Measurements from ENCODE around the gene LY6G5B.

DNA sequence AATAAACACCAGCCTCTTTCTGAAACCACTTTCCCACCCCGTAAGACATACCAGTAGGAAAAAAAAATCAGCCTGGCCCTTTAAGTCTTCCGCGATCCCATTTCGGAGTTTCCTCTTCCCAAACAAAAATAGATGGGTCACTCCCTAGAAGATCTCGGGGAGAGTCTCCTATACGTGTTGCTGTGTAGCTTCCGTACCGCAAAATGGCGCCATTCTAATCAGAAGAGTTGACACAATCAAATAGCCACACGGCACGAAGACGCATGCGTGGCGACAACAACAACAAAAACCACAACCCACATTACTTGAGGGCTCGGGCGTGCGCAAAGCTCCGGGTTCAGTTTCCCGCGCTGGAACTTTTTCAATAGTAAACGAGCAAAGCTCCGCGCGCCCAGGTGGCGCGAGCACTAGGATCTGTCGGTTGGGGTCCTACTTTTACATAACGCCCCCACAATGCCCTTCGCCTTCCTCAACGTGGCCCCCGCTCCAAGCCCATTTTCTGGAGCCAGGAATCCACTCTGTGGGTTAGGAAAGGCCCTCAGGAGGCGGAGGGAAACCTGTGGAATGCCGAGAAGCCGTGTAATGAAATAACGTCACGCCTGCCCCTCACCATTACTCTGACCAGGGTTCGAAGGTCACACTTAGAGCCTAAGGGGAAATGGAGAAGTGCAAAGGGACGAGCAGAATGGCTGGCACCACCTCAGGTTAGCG is 4.8 kb upstream of the LY6G5B start, which contains the start of gene GPANK1:
- no peak for TF ChIP-seq CTCF (IDR thresholded peaks at IDR 0.05)
- TF ChIP-seq POLR2A (IDR thresholded peaks at IDR 0.05) = peak; percentile 62 to 81
